GM21390 (cell line): ENCODE data around the gene C10orf95.

Experiments
- ATAC-seq: cut with Tn5 transposase; IDR thresholded peaks from one replicate; pipeline ENCODE4 v1.9.1; 2021; ENCODE audit not compliant: unreplicated experiment

The C10orf95 gene

GRCh38 chr10:102405108-102405571 is 46.2 kb downstream of the C10orf95 start:
- no peak for ATAC-seq

- ATAC-seq: no peak
These were observed 46.8 kb downstream of the C10orf95 start for GRCh38 chr10:102404361-102405107.

GRCh38 chr10:102403115-102403514 is 48.2 kb downstream of the C10orf95 start:
- no peak for ATAC-seq

- no peak for ATAC-seq
These were observed 48.8 kb downstream of the C10orf95 start for GRCh38 chr10:102402512-102402896.

GRCh38 chr10:102401735-102402511 is 49.4 kb downstream of the C10orf95 start:
- no peak for ATAC-seq

GRCh38 chr10:102401342-102401654 is 50.0 kb downstream of the C10orf95 start:
- ATAC-seq: no peak

- ATAC-seq: no peak
These were observed 50.6 kb downstream of the C10orf95 start for GRCh38 chr10:102400598-102401341.

- ATAC-seq: no peak
These were observed 51.3 kb downstream of the C10orf95 start for GRCh38 chr10:102400076-102400475.
